ENCODE measurements around the gene AADACL3. TPM values are rescaled to one million over a fixed set of nuclear protein-coding genes. Genes with fewer than 3 reads are reported as not detected.

Gene AADACL3
- total and polyA plus RNA-seq, 9 of the 15 experiments (the other 6 are each of a cell fraction or from before 2014, with no cell fraction given): not detected

GRCh38 chr1:12678350-12678749 is 37.6 kb upstream of the AADACL3 start (continued):
- TF ChIP-seq USF1 (CRISPR knock-in tag; IDR thresholded peaks at IDR 0.05): no peak
- no peak for TF ChIP-seq EHMT2 (IDR thresholded peaks at IDR 0.05)
- TF ChIP-seq, protein P1, sequence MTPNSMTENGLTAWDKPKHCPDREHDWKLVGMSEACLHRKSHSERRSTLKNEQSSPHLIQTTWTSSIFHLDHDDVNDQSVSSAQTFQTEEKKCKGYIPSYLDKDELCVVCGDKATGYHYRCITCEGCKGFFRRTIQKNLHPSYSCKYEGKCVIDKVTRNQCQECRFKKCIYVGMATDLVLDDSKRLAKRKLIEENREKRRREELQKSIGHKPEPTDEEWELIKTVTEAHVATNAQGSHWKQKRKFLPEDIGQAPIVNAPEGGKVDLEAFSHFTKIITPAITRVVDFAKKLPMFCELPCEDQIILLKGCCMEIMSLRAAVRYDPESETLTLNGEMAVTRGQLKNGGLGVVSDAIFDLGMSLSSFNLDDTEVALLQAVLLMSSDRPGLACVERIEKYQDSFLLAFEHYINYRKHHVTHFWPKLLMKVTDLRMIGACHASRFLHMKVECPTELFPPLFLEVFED (CRISPR knock-in tag; conservative IDR thresholded peaks at IDR 0.05): no peak
- no peak for TF ChIP-seq MXI1 (IDR thresholded peaks at IDR 0.05; ENCODE audit: low read depth, low read length)
- TF ChIP-seq, protein P2, sequence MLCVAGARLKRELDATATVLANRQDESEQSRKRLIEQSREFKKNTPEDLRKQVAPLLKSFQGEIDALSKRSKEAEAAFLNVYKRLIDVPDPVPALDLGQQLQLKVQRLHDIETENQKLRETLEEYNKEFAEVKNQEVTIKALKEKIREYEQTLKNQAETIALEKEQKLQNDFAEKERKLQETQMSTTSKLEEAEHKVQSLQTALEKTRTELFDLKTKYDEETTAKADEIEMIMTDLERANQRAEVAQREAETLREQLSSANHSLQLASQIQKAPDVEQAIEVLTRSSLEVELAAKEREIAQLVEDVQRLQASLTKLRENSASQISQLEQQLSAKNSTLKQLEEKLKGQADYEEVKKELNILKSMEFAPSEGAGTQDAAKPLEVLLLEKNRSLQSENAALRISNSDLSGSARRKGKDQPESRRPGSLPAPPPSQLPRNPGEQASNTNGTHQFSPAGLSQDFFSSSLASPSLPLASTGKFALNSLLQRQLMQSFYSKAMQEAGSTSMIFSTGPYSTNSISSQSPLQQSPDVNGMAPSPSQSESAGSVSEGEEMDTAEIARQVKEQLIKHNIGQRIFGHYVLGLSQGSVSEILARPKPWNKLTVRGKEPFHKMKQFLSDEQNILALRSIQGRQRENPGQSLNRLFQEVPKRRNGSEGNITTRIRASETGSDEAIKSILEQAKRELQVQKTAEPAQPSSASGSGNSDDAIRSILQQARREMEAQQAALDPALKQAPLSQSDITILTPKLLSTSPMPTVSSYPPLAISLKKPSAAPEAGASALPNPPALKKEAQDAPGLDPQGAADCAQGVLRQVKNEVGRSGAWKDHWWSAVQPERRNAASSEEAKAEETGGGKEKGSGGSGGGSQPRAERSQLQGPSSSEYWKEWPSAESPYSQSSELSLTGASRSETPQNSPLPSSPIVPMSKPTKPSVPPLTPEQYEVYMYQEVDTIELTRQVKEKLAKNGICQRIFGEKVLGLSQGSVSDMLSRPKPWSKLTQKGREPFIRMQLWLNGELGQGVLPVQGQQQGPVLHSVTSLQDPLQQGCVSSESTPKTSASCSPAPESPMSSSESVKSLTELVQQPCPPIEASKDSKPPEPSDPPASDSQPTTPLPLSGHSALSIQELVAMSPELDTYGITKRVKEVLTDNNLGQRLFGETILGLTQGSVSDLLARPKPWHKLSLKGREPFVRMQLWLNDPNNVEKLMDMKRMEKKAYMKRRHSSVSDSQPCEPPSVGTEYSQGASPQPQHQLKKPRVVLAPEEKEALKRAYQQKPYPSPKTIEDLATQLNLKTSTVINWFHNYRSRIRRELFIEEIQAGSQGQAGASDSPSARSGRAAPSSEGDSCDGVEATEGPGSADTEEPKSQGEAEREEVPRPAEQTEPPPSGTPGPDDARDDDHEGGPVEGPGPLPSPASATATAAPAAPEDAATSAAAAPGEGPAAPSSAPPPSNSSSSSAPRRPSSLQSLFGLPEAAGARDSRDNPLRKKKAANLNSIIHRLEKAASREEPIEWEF (CRISPR knock-in tag; IDR thresholded peaks at IDR 0.05): no peak
- TF ChIP-seq, protein P3, sequence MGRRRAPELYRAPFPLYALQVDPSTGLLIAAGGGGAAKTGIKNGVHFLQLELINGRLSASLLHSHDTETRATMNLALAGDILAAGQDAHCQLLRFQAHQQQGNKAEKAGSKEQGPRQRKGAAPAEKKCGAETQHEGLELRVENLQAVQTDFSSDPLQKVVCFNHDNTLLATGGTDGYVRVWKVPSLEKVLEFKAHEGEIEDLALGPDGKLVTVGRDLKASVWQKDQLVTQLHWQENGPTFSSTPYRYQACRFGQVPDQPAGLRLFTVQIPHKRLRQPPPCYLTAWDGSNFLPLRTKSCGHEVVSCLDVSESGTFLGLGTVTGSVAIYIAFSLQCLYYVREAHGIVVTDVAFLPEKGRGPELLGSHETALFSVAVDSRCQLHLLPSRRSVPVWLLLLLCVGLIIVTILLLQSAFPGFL (CRISPR knock-in tag; IDR thresholded peaks at IDR 0.05): no peak
